Measurements from ENCODE around the gene FBXO48. TPM values are rescaled to one million over a fixed set of nuclear protein-coding genes. Genes with fewer than 3 reads are reported as not detected.

The FBXO48 gene
- polyA plus RNA-seq, 1 donor = 2.3 TPM

GRCh38 chr2:68436270-68436669 lies 30.8 kb downstream of the FBXO48 start:
- DNase-seq = no peak

- DNase-seq = no peak
These were observed 31.5 kb downstream of the FBXO48 start for GRCh38 chr2:68435615-68436014.

DNA sequence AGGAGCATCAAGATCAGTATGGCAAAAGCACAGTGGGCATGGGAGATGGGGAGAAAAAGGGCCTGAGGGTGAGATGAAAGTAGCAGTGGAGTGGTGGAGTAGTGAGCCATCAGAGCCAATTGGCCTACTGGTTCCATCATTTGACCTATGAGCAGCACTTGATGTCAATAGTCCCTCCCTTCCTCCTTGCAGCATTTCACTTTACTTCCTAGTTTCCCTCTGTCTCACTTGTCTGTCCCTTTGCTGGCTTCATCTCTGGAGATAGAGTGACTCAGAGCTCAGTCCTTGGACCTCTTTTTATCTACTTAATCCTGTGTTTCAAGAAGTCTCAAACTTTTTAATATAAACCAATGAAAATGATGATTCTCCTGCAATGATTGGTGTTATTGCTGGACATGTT lies 32.1 kb downstream of the FBXO48 start:
- no peak for DNase-seq

DNA sequence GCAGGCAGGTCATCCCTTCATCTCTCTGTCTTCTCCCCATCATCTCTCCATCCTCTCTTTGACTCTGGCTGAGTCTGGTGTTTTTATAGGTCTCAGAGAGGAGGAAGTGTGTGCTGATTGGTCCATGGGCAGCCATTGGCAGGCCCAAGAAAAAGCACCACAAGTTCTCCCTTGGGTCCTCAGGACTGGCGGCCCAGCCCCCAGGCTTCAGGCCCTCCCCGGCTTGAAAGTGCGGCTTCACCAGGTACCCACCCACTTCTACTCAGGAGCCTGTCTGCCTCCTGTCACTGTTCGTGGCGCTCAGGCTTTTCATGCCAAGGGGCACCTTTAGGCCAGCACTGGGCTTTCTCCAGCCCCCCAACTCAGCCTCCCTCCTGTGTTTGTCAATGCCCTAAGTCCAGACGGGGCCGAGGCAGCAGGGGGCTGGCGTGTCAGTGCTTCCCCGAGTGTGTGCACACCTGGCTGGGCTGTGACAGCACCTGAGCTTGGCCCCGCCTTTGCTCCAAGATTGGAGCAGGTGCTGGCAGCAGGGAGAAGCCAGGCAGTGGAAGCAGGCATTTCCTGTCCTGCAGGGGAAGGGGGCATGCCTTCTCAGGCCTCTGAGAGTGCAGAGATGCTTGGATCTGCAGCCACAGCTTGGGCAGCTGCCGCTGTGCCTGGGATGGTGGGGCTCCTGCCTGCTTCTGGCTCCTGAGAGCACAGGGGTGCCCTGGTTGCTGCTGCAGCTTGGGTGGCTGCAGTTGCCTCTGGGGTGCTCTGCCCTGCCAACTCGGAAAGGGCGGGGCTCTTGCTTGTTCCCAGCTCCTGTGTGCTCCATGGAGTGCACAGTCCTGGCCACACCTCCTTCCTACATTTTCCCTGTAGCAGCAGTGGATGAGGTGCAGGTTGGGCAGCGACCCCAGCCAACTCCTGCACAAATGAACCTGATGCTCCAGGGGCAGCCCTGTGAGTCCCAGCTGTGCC lies 34.1 kb downstream of the FBXO48 start:
- no peak for DNase-seq

DNA sequence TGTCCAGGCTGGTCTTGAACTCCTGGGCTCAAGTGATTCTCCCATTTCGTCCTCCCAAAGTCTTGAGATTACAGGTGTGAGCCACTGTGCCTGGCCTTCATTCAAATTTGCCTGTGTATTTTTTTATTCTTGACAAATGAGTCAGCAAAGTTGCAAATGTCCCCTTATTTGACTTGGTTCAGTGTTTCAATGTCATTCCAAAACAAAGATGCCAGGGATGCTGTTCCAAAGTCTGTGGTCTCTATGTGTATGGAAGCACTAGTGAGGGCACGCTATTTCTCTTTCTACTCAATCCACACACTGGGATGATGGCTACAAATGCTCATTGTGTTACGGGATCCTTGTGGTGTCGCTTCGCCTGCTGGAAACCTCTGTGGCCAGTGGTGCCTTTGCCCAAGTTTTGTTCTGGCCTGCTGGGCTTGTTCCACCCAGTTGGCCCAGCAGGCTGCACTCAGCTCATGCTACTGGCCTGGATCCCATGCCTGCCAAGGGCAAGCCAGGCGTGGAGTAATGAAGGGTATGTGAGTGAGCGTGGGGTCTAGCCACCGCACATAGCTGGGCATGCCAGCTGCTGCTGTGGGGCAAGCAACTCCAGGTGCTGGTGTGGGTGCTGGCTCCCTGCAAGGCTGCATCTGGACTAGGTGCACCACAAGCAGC lies 35.6 kb downstream of the FBXO48 start:
- DNase-seq = no peak

DNA sequence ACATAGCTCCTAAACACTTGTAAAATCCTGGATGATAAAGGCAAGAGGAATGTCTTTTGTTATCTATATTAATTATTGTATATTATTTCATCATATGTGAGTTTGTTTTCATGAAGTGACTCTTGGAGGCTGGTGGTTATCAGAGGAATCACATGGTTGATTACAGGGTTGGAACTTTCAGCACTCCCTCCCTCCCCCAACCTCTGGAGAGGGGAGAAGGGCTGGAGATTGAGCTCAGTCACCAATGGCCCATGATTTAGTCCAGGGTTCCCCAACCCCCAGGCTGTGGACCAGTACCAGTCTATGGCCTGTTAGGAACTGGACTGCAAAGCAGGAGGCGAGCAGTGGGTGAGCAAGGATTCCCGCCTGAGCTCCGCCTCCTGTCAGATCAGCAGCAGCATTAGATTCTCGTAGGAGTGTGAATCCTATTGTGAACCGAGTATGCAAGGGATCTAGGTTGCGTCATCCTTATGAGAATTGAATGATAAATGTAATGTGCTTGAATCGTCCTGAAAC lies 37.7 kb downstream of the FBXO48 start:
- no peak for DNase-seq

DNA sequence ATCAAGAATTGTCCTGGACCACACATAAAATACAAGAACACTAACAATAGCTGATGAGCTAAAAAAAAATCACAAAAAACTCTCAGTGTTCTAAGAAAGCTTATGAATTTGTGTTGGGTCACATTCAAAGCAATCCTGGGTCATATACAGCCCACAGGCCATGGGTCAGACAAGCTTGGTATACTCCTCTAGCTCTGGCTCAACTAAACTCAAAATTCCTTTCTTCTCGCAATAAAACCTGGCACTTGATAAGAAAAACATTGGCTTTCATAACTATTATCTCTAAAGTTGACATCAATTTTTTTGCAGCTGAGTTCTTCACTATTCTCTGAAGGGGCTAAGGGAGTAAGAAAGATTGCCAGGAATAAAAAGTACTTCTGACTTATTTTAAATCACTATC lies 38.3 kb downstream of the FBXO48 start:
- no peak for DNase-seq

DNA sequence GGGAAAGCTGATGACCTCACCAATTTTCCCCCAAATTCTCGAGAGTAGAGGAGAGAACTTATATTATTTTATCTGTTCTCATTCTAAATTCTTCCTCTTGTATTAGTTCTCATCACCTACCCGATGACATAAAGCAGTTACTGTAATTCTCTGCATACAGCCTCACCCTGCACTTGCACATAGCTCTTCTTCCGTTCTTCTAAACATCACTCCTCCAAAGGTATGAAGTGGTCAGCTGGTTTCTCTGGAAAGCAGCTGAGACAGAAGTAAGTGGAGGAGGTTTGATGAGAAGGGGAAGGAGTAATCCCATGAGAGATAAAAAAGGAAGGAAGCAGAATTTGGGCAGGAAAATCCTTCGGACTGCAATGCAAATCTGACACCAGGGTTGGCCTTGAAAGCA lies 39.0 kb downstream of the FBXO48 start:
- no peak for DNase-seq

DNA sequence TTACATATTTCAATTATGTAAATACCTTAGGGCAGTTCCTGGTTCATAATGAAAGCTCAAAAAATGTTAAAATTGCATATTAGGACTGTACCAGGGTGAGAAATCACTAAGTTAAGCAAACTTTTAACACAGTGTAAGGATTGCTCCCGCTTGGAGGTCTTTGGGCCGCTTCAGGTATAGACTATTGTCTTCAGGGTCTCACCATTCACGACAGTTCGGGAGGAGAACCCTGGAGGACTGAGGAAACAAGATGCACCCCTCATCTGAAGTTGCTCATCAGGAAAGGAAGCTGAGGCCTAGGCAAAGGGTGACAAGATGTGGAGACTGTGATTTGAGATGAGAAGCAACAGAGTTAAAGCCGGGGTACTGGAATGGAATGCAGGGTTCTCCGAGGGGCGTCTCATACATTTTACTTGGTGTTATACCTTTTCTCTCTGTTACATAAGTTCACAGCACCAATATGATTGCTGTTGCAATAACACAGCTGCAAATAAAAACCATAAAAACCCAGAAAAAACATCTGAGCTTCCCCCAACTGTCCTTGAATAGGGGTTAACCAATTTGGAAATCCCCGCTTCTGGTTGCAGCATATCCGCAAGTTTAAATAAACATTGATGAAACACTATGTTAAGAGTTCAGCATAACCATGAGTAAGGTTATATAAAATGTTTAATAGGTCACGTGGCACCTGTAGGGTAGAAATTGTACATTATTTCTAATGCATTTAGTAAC lies 40.1 kb downstream of the FBXO48 start:
- no peak for DNase-seq

DNA sequence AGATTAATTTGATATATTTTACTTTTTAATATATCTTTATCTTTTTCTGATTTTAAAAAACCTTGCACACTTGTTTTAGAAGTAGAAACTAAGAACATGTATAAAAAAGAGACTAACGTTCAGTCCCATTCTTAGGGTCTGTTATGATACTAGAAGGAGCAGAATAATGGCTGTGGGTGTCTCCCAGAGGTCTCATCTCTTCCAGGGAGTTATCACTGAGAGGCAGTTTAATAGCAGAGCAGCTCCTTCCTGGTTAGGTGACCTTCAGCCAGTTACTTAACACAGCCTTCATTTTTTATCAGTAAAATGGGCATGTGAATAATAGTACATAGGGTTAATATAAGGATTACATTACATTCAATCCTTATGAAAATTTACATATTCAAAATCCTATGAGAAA lies 40.6 kb downstream of the FBXO48 start:
- no peak for DNase-seq

DNA sequence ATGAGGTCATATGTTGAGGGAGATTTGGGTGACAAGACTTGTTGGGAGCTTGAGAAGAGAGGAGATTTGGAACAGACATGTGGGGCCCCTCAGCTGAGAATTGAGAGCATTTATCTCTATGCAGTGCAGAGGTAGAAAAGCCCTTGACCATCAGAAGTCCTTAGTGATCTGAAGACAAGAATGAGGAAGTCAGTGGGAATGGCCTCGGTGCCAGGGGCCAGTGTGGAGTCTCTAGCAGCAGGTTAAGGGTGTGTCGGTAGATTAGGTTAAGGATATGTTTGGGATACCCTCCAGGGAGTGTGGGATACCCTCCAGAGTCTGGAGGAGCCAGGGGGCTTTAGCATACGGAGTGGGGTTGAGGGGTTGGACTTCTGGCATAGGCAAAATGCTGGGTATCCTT lies 41.6 kb downstream of the FBXO48 start:
- DNase-seq = no peak

GRCh38 chr2:68423966-68424650 lies 43.0 kb downstream of the FBXO48 start:
- no peak for DNase-seq

GRCh38 chr2:68420254-68420910 lies 46.7 kb downstream of the FBXO48 start:
- DNase-seq = no peak

- no peak for DNase-seq
These were observed 48.2 kb downstream of the FBXO48 start for GRCh38 chr2:68418855-68419254.

DNA sequence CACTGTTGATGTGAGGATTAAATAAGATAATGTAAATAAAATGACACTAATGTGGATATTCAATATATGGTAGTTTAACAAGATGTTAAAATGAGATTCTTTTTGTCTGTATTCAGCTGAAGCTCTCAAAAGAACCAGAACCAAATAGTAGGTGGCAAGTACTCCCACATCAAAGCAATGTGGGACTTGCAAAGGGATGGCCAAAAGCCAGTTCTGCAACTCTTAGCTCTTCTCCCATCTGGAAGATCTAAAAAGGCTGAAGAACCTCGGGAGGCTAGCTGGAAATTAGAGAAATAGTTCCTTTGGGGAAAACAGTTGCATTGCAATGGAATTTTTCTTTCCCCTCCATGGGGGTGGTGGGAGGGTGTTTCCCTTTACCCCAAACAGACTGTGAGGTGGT lies 48.7 kb downstream of the FBXO48 start:
- DNase-seq = no peak

DNA sequence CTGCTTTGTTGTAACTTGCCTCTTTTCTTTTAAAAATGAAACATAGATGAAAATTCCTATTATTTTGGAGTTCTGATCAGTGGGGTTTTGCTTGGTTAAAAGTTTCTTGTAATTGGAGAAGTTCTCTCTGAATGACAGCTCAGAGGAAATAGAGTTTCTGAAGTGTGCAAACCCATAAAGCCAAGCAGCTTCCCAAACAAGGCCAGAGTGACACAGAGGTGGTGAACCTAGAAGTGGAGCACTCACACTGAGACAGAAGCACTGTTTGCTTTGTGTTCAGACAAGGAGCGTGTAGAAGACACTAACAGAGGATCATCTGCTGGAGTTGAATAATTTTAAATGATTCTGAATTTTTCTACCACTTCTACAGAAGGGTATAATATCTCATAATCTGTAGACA lies 49.2 kb downstream of the FBXO48 start:
- no peak for DNase-seq

GRCh38 chr2:68416081-68416675 lies 50.9 kb downstream of the FBXO48 start:
- no peak for DNase-seq

GRCh38 chr2:68415521-68415920 lies 51.6 kb downstream of the FBXO48 start:
- no peak for DNase-seq

DNA sequence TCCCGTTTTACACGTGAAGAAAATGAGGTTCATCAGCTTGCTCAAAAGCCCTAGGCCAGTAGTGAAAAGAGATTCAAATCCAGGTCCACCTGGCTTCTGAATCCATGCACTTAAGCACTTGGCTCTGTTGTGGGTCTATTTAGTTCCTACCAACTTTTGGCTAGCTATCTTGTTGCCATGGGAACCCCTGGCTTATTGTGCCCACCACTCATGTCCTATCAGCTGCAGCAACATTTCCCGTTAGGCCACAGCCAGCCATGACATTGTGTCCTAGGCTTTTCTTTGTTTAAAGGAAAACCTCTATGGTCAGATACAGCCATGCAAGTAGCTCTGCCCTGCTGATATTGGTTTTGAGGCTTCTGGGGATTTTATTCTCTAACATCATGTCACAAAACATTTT lies 52.2 kb downstream of the FBXO48 start:
- no peak for DNase-seq

DNA sequence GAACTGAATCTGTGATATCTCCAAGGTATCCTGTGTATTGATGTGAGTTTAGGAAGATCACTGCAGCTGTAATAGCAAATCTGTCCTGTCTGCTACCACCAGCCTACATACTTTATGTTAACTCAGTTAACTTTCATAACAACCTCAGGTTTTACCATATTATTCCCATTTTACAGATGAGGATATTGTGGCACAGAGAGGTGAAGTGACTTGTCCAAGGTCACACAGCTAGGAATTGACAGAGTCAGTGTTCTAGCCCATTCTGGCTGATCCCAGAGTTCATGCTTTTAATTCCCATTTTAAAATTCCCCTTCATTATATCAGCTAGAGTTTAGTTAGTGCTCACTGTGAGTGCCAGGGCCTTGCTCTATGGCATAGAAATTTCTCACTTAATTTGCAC lies 52.6 kb downstream of the FBXO48 start:
- no peak for DNase-seq

- no peak for DNase-seq
These were observed 53.6 kb downstream of the FBXO48 start for GRCh38 chr2:68413466-68413865.

Data from left kidney (tissue), 2 donors.